Fibroblast of mammary gland (primary cell): Measurements from ENCODE around the gene CLEC4M.
"Not testable (repeated sequence)": the region's sequence is repeated elsewhere in the genome, so short reads cannot be mapped to it uniquely, and the experiment has no call there.

Experiments
- DNase-seq: peaks from one replicate; pipeline ENCODE4 v3.0.0-alpha.2; 2010; ENCODE audit warnings: low read depth
- H3K4me3 ChIP-seq: 2 replicates; pipeline ENCODE4 v1.5.1; 2011; ENCODE audit warnings: low read depth, mild to moderate bottlenecking, low read length, moderate library complexity; ENCODE audit not compliant: control insufficient read depth
- TF ChIP-seq, protein P1 (sequence below): conservative IDR thresholded peaks from 2 replicates; pipeline ENCODE4 v1.5.1; 2011; ENCODE audit warnings: low read depth, low read length, inconsistent platforms; ENCODE audit not compliant: control insufficient read depth, insufficient read depth

Gene CLEC4M

DNA sequence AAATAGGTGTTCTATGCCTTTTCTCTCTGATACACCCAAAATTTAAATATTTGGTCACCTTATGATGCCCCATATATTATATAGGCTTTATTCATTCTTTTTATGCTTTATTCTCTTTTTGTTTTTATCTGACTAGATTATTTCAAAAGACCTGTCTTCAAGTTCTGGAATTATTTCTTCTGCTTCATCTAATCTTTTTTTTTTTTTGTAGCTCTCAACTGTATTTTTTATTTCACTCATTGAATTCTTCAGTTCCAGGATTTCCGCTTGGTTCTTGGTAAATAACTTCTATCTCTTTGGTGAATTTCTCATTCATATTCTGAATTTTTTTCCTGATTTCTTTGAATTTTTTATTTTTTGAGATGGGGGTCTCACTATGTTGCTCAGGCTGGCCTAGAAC, 3.9 kb upstream of the CLEC4M start:
- no peak overlapping the region for H3K4me3 ChIP-seq
- TF ChIP-seq, protein P1, sequence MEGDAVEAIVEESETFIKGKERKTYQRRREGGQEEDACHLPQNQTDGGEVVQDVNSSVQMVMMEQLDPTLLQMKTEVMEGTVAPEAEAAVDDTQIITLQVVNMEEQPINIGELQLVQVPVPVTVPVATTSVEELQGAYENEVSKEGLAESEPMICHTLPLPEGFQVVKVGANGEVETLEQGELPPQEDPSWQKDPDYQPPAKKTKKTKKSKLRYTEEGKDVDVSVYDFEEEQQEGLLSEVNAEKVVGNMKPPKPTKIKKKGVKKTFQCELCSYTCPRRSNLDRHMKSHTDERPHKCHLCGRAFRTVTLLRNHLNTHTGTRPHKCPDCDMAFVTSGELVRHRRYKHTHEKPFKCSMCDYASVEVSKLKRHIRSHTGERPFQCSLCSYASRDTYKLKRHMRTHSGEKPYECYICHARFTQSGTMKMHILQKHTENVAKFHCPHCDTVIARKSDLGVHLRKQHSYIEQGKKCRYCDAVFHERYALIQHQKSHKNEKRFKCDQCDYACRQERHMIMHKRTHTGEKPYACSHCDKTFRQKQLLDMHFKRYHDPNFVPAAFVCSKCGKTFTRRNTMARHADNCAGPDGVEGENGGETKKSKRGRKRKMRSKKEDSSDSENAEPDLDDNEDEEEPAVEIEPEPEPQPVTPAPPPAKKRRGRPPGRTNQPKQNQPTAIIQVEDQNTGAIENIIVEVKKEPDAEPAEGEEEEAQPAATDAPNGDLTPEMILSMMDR: no peak
- DNase-seq: no peak

- TF ChIP-seq, protein P1: no peak
Measured at GRCh38 chr19:7763696-7764095, 653 bp downstream of the CLEC4M start.

DNA sequence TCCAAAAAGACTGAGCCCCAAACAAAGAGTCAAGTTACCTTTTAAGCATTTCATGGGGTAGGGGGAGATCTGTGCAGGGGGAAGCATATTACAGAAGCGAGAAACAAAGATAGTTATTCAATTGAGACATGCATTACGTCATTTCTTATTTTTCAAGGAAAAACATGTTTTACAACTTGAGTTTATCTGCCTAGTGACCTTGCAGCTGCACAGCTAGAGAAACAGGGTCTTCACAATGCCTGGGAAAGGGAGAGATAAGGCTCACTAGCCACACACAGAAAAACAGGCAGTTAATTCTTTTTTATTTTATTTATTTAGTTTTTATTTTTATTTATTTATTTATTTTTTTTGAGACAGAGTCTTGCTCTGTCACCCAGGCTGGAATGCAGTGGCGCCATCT, 1.1 kb downstream of the CLEC4M start:
- H3K4me3 ChIP-seq, DNase-seq: not testable (repeated sequence)

More at GRCh38 chr19:7763696-7764095, 653 bp downstream of the CLEC4M start:
- DNase-seq: no peak
- H3K4me3 ChIP-seq: no peak overlapping the region

GRCh38 chr19:7765043-7765442, 2.0 kb downstream of the CLEC4M start:
- not testable (repeated sequence) for DNase-seq, H3K4me3 ChIP-seq

- no peak overlapping the region for H3K4me3 ChIP-seq
- TF ChIP-seq, protein P1: no peak
- DNase-seq: no peak
Measured at GRCh38 chr19:7766535-7766934, 3.5 kb downstream of the CLEC4M start.

DNA sequence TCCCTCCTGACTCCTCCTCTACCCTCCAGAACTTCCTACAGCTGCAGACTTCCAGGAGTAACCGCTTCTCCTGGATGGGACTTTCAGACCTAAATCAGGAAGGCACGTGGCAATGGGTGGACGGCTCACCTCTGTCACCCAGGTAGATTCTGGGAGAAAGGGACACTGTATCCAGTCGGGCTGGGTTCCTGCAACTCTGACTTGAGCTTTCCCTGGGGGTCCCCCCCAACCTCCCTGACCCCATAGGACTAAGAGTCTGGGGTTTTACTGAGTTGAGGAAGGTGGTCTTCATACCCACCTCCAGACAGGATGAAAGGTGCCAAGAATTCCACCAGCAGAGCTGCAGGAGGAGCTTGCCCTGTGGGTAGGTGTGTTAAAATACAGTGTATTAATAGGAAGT, 4.4 kb downstream of the CLEC4M start:
- TF ChIP-seq, protein P1: no peak
- H3K4me3 ChIP-seq: no peak overlapping the region
- DNase-seq: no peak

- H3K4me3 ChIP-seq: no peak overlapping the region
- DNase-seq: no peak
- TF ChIP-seq, protein P1: no peak
Measured at GRCh38 chr19:7769171-7769570, 6.1 kb downstream of the CLEC4M start.

DNA sequence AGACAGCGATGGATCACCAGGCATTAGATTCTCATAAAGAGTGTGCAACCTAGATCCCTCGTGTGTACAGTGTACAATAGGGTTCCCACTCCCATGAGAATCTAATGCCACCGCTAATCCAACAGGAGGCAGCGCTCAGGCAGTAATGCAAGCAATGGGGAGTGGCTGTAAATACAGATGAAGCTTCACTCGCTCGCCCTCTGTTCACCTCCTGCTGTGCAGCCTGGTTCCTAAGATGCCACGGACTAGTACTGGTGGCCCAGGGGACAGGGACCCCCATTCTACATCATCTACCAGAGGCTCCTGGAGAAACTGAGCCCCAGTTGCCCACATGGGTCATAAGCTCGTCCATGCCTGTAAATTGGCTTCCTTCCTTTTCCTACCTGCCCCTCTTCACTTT, 8.0 kb downstream of the CLEC4M start:
- H3K4me3 ChIP-seq: no peak overlapping the region
- TF ChIP-seq, protein P1: no peak
- no peak for DNase-seq
